ENCODE data around the gene LRRC46. TPM values are rescaled to one million over a fixed set of nuclear protein-coding genes. Genes with fewer than 3 reads are reported as not detected.
A peak's percentile ranks its signal among the peaks of the same experiment; 100 is the strongest.

Gene LRRC46
- polyA plus RNA-seq, 3 donors from 2014 or later: 0.66 to 0.82 TPM; not detected in 1

DNA sequence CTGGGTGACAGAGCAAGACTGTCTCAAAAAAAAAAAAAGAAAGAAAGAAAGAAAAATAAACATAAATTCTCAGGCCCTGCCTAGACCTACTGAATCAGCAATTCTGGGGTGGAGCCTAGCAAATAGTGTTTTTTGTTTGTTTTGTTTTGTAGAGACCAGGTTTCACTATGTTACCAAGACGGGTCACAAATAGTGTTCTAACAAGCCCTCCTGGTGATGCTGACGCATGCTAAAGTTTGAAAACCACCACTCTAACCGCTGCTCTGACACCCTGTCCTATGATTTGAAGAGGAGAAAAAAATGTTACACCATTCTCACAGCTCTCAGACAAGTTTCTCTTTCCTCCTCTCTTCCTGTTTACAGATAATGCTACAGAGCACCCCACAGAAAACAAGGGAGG is 1.6 kb upstream of the LRRC46 start:
- DNase-seq: peak; percentile 86 to 95 (median 92)
- Mint-ChIP-seq H3K9me3 (no peaks in the 10 kb centered on the region), H3K4me3 (peak overlapping the region; percentile 91 to 98 (median 94)), H3K4me1 (peaks cover 44 to 61% of the 10 kb centered on the region in 2 donors), H3K36me3 (peaks cover 10 to 26% (median 14%) of the 10 kb centered on the region in 3 donors), H3K27ac (peak overlapping the region; percentile 96 to 100 (median 98)), H3K27me3 (ENCODE audit: low read depth in 3 of 3) (peaks cover 17 to 36% (median 24%) of the 10 kb centered on the region in 3 donors)

DNA sequence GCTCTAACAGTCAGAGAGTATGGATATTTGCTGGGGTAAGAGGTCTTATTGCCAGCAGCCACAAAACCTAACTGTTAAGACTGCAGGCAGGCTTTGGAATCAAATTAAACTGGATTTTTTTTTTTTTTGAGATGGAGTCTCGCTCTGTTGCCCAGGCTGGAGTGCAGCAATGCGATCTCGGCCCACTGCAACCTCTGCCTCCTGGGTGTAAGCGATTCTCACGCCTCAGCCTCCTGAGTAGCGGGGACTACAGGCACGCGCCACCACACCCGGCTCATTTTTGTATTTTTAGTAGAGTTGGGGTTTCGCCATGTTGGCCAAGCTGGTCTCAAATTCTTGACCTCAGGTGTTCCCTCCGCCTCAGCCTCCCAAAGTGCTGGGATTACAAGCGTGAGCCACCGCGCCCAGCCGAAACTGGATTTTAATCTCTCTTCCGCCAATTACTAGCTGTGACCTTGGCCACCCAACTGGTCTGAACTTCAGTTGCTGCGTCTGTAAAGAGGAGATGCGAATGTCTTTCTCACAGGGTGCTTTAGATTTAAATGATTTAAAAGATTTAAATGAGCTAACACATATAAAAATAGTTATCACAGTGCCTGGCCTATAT is 971 bp upstream of the LRRC46 start:
- H3K36me3 Mint-ChIP-seq: peaks cover 9 to 22% (median 11%) of the 10 kb centered on the region in 3 donors

DNA sequence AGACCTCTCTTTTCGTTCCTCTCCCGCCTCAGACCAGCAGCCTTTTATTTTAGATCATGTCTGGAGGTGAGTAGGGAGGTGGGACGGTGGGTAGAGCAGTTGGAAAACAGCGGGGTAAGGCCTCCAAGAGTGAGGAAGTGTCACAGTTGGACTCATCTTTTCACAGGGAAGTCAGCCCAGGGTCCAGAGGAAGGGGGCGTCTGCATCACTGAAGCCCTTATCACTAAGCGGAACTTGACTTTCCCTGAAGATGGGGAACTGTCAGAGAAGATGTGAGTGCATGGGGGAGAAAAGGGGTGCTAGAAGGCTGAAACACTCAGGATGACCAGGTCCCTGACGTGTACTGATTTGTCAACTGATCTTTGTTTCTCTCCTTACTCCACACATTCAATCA is 461 bp downstream of the LRRC46 start:
- Mint-ChIP-seq H3K4me1 (peaks cover 44 to 56% of the 10 kb centered on the region in 2 donors), H3K27ac (peak overlapping the region; percentile 96 to 100 (median 98)), H3K27me3 (ENCODE audit: low read depth in 3 of 3) (peaks cover 17 to 36% (median 24%) of the 10 kb centered on the region in 3 donors), H3K9me3 (no peaks in the 10 kb centered on the region), H3K36me3 (peaks cover under 1 to 9% (median 3%) of the 10 kb centered on the region in 3 donors), H3K4me3 (peak overlapping the region; percentile 91 to 98 (median 94))
- no peak for DNase-seq

More for the DNA sequence above, 971 bp upstream of the LRRC46 start:
- peaks cover 44 to 61% of the 10 kb centered on the region in 2 donors for H3K4me1 Mint-ChIP-seq
- no peak for DNase-seq
- H3K9me3 Mint-ChIP-seq: no peaks in the 10 kb centered on the region
- H3K4me3 Mint-ChIP-seq: peak overlapping the region; percentile 91 to 98 (median 94)
- peak overlapping the region; percentile 96 to 100 (median 98) for H3K27ac Mint-ChIP-seq
- peaks cover 17 to 35% (median 24%) of the 10 kb centered on the region in 3 donors for H3K27me3 Mint-ChIP-seq (ENCODE audit: low read depth in 3 of 3)

DNA sequence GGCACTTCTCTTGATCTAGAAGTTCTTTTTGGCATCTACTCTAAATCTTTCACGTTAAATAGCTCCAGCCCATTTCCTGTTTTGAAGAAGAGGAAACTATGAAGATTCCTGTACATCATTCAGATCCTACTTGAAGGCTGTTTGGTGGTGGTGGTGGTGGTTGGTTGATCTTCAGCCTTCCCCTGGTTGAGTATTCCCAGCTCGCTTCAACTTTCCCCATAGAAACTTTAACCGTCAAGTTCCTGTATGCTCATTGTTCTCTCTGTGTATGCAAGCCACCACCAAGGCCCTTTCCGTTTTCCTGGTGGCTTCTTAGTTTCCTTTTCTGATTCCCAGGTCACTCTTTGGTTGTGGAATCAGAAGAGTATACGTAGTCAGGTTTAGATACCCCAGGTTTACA is 3.3 kb downstream of the LRRC46 start:
- peaks cover 17 to 26% (median 19%) of the 10 kb centered on the region in 3 donors for H3K27me3 Mint-ChIP-seq (ENCODE audit: low read depth in 3 of 3)
- H3K9me3 Mint-ChIP-seq: no peaks in the 10 kb centered on the region
- DNase-seq: no peak
- H3K27ac Mint-ChIP-seq: peak overlapping the region in 3 of 6 donors; percentile 46 to 61 (median 53)
- no peak overlapping the region for H3K4me3 Mint-ChIP-seq
- peaks cover 0 to 6% (median 0%) of the 10 kb centered on the region in 3 donors for H3K36me3 Mint-ChIP-seq
- peaks cover 29 to 35% of the 10 kb centered on the region in 2 donors for H3K4me1 Mint-ChIP-seq

DNA sequence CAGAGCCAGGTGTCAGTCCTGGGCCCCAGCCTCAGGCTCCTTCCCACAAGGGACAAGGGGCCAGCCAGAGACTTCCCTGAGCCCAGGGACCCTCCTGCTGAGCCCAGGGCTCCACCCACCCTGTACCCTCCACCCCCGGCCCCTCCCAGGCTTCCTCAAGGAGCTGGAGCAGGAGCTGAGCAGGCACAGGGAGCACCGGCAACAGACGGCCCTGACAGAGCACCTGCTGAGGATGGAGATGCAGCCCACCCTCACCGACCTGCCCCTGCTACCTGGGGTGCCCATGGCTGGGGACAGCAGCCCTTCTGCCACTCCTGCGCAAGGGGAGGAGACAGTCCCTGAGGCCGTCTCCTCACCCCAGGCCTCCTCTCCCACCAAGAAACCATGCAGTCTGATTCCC is 5.1 kb downstream of the LRRC46 start:
- H3K27me3 Mint-ChIP-seq (ENCODE audit: low read depth in 3 of 3): peaks cover 1 to 8% (median 1%) of the 10 kb centered on the region in 3 donors
- no peak overlapping the region for H3K4me3 Mint-ChIP-seq
- no peaks in the 10 kb centered on the region for H3K9me3 Mint-ChIP-seq
- H3K4me1 Mint-ChIP-seq: peaks cover 26 to 32% of the 10 kb centered on the region in 2 donors
- DNase-seq: no peak
- peaks cover 0 to 6% (median 0%) of the 10 kb centered on the region in 3 donors for H3K36me3 Mint-ChIP-seq
- no peak overlapping the region for H3K27ac Mint-ChIP-seq

DNA sequence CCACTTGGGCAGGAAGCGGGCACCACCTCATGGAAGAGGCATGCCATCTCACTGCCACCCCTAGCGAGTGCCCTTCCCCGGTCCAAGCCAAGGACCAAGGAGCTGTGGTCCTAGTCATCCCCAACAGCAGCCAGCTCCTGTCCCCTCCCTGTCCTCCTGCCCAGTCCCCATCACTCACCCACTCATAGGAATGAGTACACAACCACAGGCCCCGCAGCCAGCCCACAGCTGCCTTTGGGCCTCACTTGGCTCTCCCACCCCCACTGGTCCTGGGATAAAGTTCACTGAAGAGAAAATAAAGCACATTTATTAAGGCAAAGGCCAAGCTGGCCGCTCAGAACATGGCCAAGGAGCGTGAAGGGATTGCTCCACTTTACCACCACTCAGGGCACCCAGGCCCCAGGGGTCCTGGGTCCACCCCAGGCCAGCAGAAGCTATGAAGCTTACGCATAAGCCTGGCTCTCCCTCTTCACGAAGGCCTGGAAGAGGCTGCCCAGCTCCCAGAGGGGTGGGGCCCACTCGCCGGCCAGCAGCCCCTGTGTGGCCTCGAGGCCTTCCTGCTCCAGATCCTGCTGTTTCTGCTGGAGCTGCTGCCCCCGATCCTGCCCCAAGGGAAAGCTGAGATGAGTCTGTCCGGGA is 6.0 kb downstream of the LRRC46 start:
- no peak for DNase-seq
- peaks cover 0 to 6% (median 0%) of the 10 kb centered on the region in 3 donors for H3K36me3 Mint-ChIP-seq
- H3K27me3 Mint-ChIP-seq (ENCODE audit: low read depth in 3 of 3): peaks cover 0 to 3% (median 0%) of the 10 kb centered on the region in 3 donors
- H3K9me3 Mint-ChIP-seq: no peaks in the 10 kb centered on the region
- H3K27ac Mint-ChIP-seq: peak overlapping the region in 1 of 6 donors; percentile 40
- H3K4me1 Mint-ChIP-seq: peaks cover 24 to 26% of the 10 kb centered on the region in 2 donors
- H3K4me3 Mint-ChIP-seq: no peak overlapping the region

DNA sequence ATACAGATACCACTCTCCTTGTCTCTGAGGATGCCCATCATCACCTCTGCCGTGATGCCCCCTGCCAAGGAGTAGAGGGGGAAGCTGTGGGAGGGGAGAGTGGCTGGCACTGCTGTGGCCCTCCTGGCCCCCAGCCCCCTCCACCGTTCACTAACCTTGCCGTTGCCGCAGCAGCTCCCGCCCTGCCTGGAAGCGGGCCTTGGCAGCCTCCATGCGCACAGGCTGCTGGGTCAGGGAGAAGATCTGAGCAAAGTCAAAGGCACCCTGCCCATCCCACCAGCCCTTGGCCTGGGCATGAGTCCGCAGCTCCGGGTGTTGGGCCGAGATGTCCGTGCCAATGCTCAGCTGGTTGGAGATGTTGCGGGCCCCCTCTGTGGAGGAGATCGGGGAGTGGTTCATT is 7.2 kb downstream of the LRRC46 start:
- DNase-seq: no peak
- peaks cover 0 to 6% (median 0%) of the 10 kb centered on the region in 3 donors for H3K36me3 Mint-ChIP-seq
- peaks cover 26 to 30% of the 10 kb centered on the region in 2 donors for H3K4me1 Mint-ChIP-seq
- H3K9me3 Mint-ChIP-seq: no peaks in the 10 kb centered on the region
- H3K27me3 Mint-ChIP-seq (ENCODE audit: low read depth in 3 of 3): peaks cover 0 to 3% (median 3%) of the 10 kb centered on the region in 3 donors
- peak overlapping the region in 1 of 5 donors; percentile 29 for H3K4me3 Mint-ChIP-seq
- no peak overlapping the region for H3K27ac Mint-ChIP-seq

DNA sequence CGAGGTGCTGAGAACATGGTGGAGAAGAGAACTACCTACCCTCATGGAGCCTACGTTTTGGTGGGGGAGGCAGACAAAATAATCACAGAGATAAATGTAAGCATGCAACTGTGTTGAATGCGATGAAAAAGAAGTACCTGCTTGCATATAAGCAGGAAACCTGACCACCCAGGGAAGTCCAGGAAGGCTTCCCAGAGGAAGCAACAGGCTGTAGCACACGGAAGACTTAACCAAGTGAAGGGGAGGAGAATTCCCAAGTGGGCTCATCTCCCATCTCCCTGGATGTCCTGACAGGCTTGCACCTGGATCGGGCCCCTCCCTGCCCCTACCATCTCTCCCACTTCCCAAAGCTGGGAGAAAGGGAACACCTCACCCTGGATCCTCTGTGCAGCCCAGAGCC is 7.6 kb downstream of the LRRC46 start:
- H3K27me3 Mint-ChIP-seq (ENCODE audit: low read depth in 3 of 3): peaks cover 0 to 4% (median 3%) of the 10 kb centered on the region in 3 donors
- H3K4me1 Mint-ChIP-seq: peaks cover 22 to 30% of the 10 kb centered on the region in 2 donors
- no peak overlapping the region for H3K27ac Mint-ChIP-seq
- peaks cover 0 to 6% (median 0%) of the 10 kb centered on the region in 3 donors for H3K36me3 Mint-ChIP-seq
- H3K4me3 Mint-ChIP-seq: peak overlapping the region in 1 of 5 donors; percentile 29
- H3K9me3 Mint-ChIP-seq: no peaks in the 10 kb centered on the region
- no peak for DNase-seq

DNA sequence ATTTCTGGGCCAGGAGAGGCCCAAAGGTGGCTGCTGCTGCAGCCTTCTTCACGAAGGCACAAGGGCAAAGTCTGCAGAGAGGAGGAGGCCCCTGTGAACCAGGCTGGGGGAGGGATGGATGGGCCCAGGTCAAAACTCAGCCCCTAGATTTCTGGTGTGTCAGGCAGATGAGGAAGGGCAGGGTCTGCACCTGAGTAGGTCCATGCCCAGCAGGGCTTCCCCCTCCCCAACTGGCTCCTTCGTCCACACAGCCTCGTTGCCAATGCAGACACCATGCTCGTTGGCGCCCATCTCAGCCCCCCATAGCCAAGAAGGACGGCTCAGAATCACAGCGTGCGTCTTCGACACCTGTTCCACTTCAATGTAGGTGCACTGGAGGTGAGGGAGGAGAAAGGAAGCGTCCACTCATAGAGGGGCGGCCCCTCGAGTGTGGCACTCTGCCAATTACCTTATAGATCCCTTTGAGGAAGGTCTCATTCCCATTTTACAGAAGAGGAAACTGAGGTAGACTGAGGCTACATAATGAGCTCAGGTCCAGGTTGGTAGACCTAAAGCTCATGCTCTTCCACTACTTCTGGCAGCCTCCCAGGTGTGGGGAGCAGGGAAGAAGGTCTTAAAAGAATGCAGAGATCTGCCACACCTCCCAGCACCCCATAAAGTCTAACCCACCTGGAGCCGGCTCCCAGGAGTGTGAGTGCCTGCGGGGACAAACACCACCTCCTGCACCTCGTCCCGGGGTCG is 8.7 kb downstream of the LRRC46 start:
- Mint-ChIP-seq H3K27ac (peak overlapping the region in 5 of 6 donors; percentile 16 to 94 (median 83)), H3K4me3 (peak overlapping the region; percentile 93 to 97 (median 95)), H3K36me3 (peaks cover 0 to 6% (median 0%) of the 10 kb centered on the region in 3 donors), H3K4me1 (peaks cover 17 to 30% of the 10 kb centered on the region in 2 donors), H3K27me3 (ENCODE audit: low read depth in 3 of 3) (peaks cover 0 to 6% (median 5%) of the 10 kb centered on the region in 3 donors), H3K9me3 (no peaks in the 10 kb centered on the region)
- no peak for DNase-seq

DNA sequence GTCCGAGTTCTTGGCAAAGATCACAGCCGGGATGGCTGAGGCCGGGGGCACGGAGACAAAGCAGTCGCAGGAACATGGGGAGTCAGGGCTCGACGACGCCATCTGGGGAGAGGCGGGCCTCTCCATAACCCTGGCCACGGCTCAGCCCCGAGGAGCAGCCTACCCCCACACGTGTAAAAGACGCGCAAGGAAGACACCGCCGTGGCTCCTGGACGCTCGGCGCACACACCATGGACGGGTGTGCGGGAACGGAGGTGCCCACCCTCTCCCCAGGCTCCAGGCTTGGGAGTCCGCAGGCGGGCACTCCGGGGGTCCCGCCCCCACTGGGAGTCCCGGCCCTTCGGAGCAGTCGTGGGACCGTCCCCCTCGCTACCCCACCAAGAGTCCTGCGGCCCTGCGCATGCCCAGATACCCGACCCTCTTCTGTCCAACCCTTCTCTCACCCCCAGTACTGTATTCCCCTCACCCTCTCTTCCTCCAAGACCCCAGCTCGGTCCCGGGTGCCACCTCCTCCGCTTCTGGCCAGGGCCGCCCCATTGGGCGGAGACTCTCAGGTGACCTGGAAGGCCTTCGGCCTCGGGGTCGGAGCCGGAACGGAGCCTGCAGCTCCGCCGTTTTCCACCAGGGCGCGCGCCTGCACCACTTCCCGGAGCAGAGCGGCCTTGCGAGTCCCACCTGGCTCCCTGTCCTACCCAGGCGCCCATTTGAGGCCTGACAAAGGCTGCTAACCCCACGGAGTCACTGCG is 9.4 kb downstream of the LRRC46 start, which contains the start of gene SCRN2:
TSS of gene SCRN2 (minus strand) at position 532 of the 746 bp plus-strand sequence. CDS start at position 102, 430 bp downstream.
- no peaks in the 10 kb centered on the region for H3K9me3 Mint-ChIP-seq
- peaks cover 17 to 30% of the 10 kb centered on the region in 2 donors for H3K4me1 Mint-ChIP-seq
- peaks cover under 1 to 6% (median 5%) of the 10 kb centered on the region in 3 donors for H3K27me3 Mint-ChIP-seq (ENCODE audit: low read depth in 3 of 3)
- H3K36me3 Mint-ChIP-seq: peaks cover 0 to 3% (median 0%) of the 10 kb centered on the region in 3 donors
- DNase-seq: peak; percentile 86 to 88 (median 87)
- H3K4me3 Mint-ChIP-seq: peak within 1 kb of the TSS; percentile 93 to 97 (median 95)
- H3K27ac Mint-ChIP-seq: peak within 1 kb of the TSS; percentile 64 to 94 (median 91)

DNA sequence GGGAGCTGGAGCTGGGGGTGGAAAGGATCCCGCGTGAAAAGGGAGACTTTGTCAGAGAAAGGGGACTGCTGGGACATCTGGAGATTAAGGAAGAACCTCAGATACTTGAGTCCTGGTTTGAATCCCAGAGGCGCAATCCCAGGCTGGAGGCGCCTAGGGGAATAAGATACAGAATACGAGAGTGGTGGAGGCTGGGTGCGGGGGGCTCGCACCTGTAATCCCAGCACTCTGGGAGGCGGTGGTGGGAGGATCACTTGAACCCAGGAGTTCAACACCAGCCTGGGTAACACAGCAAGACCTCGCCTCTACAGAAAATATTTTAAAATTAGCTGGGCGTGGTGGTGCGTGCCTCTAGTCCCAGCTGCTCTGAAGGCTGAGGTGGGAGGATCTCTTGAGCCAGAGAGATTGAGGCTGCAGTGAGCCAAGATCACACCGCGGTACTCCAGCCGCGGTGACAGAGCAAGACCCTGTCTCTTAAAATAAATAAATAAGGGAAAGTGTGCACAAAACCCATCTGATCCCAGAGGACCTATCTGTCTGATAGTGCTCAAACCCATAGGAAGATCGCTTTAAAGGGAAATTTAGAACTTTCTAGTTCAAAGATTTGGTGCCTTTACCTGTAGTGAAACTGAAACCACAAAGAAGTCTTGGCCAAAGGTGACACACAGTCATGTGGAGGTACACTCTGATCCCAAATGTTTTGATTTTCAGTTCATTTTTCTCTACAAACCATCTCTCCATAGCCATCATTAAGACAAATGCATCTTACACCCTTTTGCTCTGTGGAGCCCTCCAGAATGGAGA is 10.2 kb downstream of the LRRC46 start:
- Mint-ChIP-seq H3K27ac (peak overlapping the region; percentile 64 to 94 (median 91)), H3K36me3 (peaks cover 0 to 3% (median 0%) of the 10 kb centered on the region in 3 donors), H3K4me1 (peaks cover 17 to 30% of the 10 kb centered on the region in 2 donors), H3K9me3 (no peaks in the 10 kb centered on the region), H3K4me3 (peak overlapping the region; percentile 93 to 97 (median 95)), H3K27me3 (ENCODE audit: low read depth in 3 of 3) (peaks cover 6 to 10% (median 7%) of the 10 kb centered on the region in 3 donors)
- no peak for DNase-seq

DNA sequence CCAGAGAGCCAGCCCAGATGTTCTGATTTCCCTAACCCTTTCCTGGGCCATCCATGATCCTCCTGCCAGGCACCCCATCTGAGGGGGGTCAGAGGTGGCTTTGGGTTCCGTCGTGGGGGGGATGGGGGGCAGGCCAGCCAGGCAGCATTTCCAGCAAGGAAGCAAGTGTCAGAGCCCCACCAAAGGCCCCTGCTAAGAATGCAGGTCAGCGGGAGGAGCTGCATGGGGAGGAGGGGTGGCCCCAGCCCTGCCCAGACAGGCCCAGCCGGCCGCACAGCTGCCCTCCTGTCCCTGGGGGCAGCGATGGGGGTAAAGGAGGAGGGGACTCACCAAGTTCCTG is 11.9 kb downstream of the LRRC46 start:
- Mint-ChIP-seq H3K4me1 (peaks cover 17 to 30% of the 10 kb centered on the region in 2 donors), H3K9me3 (no peaks in the 10 kb centered on the region), H3K27ac (no peak overlapping the region), H3K4me3 (no peak overlapping the region), H3K27me3 (ENCODE audit: low read depth in 3 of 3) (peaks cover 9 to 13% (median 11%) of the 10 kb centered on the region in 3 donors), H3K36me3 (no peaks in the 10 kb centered on the region)
- no peak for DNase-seq

Data from immature natural killer cell (primary cell).